NB4 (cell line): ENCODE data around the gene ATRN.

Source experiments
- CTCF ChIP-seq: IDR thresholded peaks from one replicate; pipeline ENCODE4 v1.5.1; 2012; ENCODE audit warnings: low read depth, low read length
- MAX ChIP-seq: IDR thresholded peaks from 2 replicates; pipeline ENCODE4 v1.6.1; 2011; ENCODE audit warnings: low read depth, low read length
- MYC ChIP-seq: IDR thresholded peaks from 2 replicates; pipeline ENCODE4 v1.6.1; 2011; ENCODE audit warnings: low read depth, low read length
- POLR2A ChIP-seq: IDR thresholded peaks from 2 replicates; pipeline ENCODE4 v1.6.1; 2011; ENCODE audit warnings: mild to moderate bottlenecking; ENCODE audit not compliant: insufficient read length; ENCODE audit errors: extremely low read depth

GRCh38 chr20:3690413-3690812, 219.6 kb downstream of the ATRN start:
- TF ChIP-seq MYC = no peak
- no peak for TF ChIP-seq CTCF
- no peak for TF ChIP-seq POLR2A
- no peak for TF ChIP-seq MAX
